HG02571 (cell line): Measurements from ENCODE around the gene HASPIN.
A peak's percentile ranks its signal among the peaks of the same experiment; 100 is the strongest.

Experiments
- ATAC-seq: cut with Tn5 transposase; IDR thresholded peaks from one replicate; pipeline ENCODE4 v1.9.1; 2021; ENCODE audit warnings: mild to moderate bottlenecking, moderate library complexity; ENCODE audit not compliant: unreplicated experiment

HASPIN gene

DNA sequence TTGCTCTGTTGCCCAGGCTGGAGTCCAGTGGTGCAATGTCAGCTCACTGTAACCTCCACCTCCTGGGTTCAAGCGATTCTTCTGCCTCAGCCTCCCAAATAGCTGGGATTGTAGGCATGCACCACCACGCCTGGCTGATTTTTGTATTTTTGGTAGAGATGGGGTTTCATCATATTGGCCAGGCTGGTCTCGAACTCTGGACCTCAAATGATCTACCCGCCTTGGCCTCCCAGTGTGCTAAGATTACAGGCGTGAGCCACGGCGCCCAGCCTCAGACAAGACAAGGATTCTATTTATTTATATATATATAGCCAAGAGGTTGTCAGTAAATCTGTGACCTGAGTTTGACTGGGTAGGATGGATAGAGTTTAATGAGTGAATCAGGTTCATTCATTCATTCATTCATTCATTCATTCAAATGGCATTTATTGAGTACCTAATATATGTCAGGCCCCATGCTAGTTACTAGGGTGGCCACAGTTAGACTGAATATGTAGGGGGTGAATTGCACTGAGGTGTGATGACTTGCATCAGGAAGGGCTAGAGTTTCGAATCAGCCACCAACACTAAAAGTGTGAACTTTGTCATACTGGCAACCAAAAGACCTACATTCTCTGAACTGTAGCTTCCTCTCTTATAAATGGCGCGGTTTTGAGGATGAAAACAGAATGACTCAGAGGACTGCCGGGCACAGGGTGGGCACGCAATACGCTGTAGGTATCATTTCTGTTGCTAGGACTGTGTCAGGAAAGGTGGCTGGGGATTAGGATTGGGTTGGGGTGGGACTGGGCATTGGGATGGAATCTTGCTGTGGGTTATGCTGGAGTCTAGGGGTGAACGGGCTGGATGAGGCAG, 39.4 kb downstream of the HASPIN start:
- peak; percentile 47 for ATAC-seq

GRCh38 chr17:3763777-3764170, 40.1 kb downstream of the HASPIN start:
- no peak for ATAC-seq

DNA sequence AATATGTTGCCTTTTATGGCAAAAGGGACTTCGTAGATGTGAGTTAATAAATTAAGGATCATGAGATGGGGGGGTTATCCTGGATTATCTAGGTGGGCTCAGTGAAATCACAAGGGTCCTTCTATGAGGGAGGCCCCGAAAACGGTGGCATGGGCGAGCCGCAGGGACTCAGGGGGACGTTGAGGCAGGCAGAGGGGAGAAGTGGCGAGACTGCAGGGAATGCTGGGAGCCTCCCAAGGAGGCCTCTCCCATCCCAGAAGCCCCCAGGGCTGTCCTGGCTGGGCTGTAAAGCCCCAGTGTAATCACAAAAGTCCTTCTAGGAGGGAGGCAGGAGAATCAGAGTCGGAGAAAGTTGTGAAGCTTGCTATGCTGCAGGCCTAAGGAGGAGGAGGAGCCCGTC, 42.3 kb downstream of the HASPIN start:
- no peak for ATAC-seq

DNA sequence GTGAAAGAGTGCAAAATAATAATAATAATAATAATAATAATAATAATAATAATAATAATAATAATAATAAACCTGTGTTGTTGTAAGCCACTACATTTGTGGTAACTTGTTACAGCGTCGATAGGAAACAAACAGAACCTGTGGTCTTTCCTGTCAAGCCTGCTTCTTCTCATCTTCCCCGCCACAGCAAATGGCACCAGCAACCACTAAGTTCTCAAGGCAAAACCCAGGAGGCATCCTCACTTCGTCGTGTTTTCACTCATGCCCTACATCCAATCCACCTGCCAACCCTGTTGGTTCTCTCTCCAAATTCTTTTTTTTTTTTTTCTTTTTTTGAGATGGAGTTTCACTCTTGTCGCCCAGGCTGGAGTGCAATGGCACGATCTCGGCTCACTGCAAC, 43.1 kb downstream of the HASPIN start:
- no peak for ATAC-seq

- no peak for ATAC-seq
Measured at GRCh38 chr17:3768341-3768740, 44.6 kb downstream of the HASPIN start.

- no peak for ATAC-seq
Measured at GRCh38 chr17:3768769-3769168, 45.1 kb downstream of the HASPIN start.

GRCh38 chr17:3770466-3770865, 46.8 kb downstream of the HASPIN start:
- ATAC-seq: no peak

DNA sequence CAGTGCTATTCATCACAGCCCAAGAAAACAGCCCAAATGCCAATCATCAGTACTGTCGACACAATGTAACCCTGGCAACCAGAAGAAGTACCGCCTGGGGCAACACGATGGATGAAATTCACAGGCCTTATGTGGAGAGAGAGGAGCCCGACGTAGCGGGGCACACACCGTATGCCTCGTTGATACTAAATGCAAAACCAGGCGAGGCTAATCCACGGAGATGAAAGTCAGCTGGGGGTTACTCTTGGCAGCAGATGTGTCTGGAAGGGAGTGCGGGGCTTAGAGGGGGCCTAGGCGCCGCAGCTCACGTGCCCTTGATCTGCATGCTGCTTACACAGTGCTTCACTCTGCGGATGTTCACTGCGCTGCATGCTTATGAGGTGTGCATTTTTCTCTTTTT, 47.4 kb downstream of the HASPIN start:
- no peak for ATAC-seq

GRCh38 chr17:3772764-3773163, 49.1 kb downstream of the HASPIN start:
- no peak for ATAC-seq

GRCh38 chr17:3773511-3773910, 49.8 kb downstream of the HASPIN start:
- no peak for ATAC-seq

DNA sequence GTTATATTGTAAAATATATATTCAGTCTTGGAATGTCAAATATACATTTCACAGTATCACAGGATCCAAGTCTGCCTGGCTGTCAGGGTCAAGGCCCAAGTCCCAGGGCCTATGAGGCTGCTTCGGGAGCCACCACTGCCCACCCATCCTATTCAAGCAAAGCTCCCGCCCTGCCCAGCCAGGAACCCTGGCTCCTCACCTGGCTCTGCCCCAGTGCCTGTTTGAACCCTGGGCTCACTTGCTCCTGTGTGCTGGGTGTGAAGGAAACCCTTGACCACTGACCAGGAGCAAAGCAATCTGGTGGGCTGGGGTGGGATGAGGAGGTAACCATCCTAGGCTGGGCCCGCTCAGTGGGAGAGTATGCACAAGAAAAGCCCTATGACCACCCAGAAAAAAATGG, 50.3 kb downstream of the HASPIN start:
- ATAC-seq: no peak
